MM.1S (cell line): ENCODE results near the gene PSENEN.

ENCODE experiments used
- EZH2 ChIP-seq: fragments of 300-600 bp; sonication (generic); optimal IDR thresholded peaks from 2 replicates; pipeline ENCODE3; 2017; ENCODE audit warnings: low read depth, mild to moderate bottlenecking, antibody characterized with exemption, low read length, mixed read lengths
- EZH2phosphoT487 ChIP-seq: fragments of 300-600 bp; sonication (generic); IDR thresholded peaks from 2 replicates; pipeline ENCODE4 v1.6.1; 2018; ENCODE audit warnings: antibody characterized with exemption, low read length
- TF ChIP-seq, protein P1 (sequence below): fragments of 300-600 bp; sonication (generic); IDR thresholded peaks from 2 replicates; pipeline ENCODE4 v1.5.1; 2016; ENCODE audit warnings: antibody characterized with exemption, low read length, mixed read lengths

DNA sequence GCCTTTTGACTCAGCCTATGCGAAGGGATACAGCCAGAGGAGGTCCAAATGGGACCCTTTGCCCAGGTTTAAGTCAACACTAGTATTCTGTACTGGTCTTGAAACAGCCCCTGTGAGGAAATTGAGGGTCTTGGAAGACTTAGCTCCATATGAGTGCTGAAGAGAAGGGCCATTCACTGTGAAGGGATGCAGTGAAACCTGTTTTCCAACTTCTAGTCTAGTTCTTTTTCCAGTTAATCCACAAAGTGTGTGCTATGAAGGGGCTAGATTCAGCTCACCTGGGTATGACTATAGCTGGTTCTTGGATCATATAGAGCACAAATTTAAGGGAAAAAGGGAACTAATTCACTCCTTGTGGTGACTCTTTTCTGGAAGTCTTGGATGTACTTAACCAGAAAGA, 37.1 kb upstream of the PSENEN start:
- TF ChIP-seq, protein P1, sequence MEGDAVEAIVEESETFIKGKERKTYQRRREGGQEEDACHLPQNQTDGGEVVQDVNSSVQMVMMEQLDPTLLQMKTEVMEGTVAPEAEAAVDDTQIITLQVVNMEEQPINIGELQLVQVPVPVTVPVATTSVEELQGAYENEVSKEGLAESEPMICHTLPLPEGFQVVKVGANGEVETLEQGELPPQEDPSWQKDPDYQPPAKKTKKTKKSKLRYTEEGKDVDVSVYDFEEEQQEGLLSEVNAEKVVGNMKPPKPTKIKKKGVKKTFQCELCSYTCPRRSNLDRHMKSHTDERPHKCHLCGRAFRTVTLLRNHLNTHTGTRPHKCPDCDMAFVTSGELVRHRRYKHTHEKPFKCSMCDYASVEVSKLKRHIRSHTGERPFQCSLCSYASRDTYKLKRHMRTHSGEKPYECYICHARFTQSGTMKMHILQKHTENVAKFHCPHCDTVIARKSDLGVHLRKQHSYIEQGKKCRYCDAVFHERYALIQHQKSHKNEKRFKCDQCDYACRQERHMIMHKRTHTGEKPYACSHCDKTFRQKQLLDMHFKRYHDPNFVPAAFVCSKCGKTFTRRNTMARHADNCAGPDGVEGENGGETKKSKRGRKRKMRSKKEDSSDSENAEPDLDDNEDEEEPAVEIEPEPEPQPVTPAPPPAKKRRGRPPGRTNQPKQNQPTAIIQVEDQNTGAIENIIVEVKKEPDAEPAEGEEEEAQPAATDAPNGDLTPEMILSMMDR: no peak
- TF ChIP-seq EZH2phosphoT487 (no peak), EZH2 (no peak)
